Urothelium cell line (cell line): Measurements from ENCODE around the gene GREB1.

Experiments
- DNase-seq: peaks from one replicate; pipeline ENCODE4 v3.0.0; 2011; ENCODE audit warnings: low spot score, mixed read lengths
- FAIRE-seq: peaks from 2 replicates; lab custom pipeline; 2011; peaks lifted over from hg19 to GRCh38; lab: Jason Lieb, UNC

Gene GREB1

DNA sequence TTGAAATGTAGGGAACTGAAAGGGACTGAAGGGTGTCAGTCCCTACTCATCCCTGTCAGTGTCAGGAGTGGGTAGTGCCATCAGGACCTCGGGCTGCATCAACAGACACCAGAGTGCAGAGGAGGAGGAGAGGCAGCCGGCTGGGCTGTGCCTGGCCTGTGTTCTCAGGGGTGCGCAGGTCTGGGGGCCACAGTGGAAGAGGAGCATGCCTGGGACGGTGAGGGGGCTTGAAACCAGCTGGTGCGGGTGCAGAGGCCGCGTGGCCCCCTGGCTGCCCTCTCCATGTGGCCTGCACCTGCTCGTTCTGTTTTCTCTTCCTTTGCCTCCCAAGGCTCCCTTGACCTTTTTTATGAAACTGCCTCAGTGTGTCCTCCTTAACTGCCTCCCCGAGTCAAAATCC lies 94.8 kb downstream of the GREB1 start:
- no peak for DNase-seq
- no peak for FAIRE-seq

DNA sequence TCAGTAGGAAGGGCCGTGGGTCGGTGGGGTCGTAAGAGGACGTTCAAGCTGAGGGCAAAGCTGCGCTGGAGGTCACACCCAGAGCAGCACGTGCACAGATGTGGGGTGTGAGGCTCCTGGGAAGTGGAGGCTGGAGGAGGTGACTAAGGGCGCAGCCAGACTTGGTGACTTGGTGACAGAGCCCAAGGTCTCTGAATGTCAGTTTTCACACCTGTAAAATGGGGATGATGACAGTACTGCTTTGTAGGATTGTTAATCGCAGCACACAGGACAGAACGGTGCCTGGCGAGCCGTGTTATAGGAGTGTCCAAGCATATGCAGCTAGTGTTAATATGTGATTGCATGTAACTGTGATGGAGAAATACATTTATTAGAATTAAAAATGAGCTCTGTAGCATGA lies 95.4 kb downstream of the GREB1 start:
- FAIRE-seq (no peak), DNase-seq (no peak)

DNA sequence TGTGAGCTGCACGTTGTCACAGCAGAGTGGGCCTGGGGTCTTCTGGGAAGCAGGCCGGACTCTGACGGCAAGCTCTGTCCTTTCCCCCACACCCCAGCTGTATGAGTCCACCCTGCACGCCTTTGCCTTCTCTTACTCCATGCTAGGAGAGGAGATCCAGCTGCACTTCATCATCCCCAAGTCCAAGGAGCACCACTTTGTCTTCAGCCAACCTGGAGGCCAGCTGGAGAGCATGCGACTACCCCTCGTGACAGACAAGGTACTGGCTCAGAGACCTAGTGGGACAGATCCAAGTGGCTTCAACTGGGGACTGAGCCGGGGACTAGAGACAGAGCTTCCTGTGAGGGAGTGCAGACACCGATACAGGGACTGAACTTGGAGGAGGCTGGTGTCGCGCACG lies 96.0 kb downstream of the GREB1 start:
- FAIRE-seq, result no peak
- no peak for DNase-seq

DNA sequence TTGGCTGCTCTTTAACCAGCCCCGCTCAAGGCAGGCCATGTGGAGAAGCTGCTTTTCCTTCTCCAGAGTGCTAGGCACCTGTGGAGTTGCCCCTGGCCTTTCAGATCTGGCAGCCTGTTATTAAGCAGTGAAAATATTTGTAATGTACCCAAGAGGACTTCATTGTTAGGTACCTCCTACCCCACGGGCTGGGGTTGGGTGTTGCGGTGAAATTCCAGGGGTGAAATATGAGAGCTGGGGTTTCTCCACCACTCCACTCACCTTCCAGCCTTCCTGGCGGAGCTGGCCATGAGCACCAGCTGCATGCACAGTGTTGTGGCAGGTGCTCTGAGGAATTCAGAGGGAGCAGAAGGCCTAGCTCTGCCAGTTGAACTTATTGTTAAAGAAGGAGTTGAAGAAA lies 97.0 kb downstream of the GREB1 start:
- FAIRE-seq, result no peak
- no peak for DNase-seq

DNA sequence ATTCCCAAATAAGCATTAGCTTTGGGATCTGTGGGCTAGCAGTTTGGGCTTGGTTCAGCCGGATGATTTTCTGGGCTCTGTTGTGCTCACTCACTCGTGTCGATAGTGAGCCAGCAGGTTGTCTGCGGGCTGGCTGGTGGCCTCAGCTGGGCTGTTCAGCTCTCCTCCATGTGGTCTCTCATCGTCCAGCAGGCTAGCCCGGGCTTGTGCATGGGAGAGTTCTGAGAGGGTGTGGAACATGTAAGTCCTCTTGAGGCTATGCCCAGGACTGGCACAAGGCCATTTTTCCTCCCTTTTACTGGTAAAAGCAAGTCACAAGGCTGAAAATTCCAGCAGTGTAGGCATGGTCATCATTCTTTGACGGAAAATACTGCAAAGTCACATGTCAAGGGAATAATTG lies 97.6 kb downstream of the GREB1 start:
- FAIRE-seq (no peak), DNase-seq (peak; percentile 37)

DNA sequence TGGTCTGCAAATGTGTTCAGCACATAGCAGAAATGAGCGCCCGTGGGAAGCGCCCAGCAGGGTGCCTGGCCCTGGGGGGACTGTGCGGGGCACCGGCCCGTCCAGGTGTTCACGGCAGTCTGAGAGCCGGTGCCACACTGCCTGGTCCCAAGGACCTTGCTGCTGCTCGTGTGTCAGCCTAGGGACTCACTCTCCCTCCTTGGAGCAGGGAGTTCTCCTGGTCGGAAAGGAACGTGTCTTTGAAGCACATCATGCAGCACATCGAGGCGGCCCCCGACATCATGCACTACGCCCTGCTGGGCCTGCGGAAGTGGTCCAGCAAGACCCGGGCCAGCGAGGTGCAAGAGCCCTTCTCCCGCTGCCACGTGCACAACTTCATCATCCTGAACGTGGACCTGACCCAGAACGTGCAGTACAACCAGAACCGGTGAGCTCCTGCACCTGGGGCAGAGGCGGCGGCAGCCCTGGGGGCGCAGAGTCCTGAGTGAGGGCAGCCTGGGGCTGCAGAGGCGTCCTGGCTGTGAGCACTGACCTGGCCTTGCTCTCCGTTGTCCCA lies 100.2 kb downstream of the GREB1 start:
- no peak for DNase-seq

DNA sequence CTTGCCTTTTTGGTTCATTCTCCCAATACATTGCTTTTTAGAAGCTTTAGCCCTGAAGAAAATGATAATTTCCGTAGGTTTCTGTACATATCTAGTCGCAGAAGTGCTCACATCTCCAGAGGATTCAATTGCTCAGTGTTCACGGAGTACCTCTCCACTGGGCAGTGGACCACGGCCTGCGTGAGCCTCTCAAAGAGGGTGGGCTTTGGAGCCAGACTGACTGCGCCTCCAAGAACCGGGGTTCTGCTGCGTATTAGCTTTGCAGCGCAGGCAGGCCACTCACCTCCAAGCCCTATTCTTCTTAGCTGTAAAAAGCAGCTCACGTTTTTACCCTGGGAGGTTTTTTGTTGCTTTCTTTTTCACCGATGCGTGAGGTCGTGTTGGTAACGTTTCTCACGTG lies 100.7 kb downstream of the GREB1 start:
- no peak for FAIRE-seq
- no peak for DNase-seq

More for the DNA sequence above, 100.2 kb downstream of the GREB1 start:
- FAIRE-seq, result no peak

DNA sequence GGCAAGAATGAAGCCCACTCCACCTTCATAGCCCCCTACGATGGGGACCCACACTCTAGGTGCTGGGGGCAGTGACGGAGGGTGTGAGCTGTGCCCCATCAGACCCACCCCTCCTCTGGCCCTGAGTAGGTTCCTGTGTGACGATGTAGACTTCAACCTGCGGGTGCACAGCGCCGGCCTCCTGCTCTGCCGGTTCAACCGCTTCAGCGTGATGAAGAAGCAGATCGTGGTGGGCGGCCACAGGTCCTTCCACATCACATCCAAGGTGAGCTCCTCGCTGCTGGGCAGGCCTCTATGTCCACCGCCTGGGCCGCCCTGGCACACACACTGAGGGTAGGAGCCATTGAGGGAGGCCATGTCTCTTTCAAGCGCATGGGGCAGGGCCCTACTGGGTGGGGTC lies 101.3 kb downstream of the GREB1 start:
- DNase-seq (no peak), FAIRE-seq (no peak)

DNA sequence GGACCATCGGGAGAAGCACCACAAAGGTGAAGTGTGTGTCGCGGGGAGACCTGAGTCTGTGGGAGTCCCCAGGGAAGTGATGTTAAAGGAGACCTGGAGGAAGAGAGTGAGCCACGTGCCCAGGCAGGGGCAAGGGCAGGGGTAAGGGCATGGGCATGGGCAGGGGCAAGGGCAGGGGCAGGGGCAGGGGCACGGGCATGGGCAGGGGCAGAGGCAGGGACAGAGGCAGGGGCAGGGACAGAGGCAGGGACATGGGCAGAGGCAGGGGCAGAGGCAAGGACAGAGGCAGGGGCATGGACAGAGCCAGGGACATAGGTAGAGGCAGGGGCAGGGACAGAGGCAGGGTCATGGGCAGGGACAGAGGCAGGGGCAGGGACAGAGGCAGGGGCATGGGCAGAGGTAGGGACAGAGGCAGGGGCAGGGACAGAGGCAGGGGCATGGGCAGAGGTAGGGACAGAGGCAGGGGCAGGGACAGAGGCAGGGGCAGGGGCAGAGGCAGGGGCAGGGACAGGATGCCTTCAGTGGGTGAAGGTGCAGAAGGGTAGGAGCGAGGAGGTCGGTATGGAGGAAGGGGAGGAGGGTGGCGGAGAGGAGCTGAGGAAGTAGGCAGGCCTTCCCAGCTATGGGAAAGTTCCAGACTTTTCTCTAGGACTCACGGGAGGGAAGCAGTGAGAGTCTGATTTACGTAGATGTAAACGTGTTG lies 102.9 kb downstream of the GREB1 start:
- DNase-seq (no peak), FAIRE-seq (no peak)

DNA sequence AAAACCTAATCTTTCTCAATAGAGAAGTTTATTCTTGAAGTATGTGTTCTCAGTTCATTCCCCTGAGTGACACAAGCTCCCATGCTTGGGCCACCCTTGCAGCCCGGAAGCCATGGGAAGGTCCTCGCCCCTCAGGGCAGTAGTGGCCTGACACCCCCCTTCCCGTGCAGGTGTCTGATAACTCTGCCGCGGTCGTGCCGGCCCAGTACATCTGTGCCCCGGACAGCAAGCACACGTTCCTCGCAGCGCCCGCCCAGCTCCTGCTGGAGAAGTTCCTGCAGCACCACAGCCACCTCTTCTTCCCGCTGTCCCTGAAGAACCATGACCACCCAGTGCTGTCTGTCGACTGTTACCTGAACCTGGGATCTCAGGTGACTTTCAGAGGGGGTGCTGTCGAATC lies 103.7 kb downstream of the GREB1 start:
- DNase-seq (no peak), FAIRE-seq (no peak)

DNA sequence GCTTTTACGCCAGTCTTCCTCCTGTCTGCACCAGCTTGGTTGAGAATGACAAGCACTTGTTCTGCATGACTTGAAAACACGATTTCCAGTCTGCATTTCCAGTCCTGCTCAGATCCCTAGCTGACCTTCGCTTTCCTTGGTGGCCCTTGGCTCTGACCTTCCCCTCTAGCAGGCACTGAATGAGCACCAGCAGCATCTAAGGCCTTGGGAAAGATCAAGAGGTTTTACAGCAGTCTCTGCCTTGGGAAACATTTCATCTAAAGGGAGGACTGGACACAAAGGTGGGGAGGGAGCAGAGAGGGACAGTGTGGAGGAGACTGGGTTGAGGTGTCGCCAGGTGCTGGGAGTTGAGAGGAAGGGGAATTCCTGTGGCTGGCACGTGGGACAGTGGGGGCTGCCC lies 105.7 kb downstream of the GREB1 start:
- FAIRE-seq, result no peak
- DNase-seq, result no peak

DNA sequence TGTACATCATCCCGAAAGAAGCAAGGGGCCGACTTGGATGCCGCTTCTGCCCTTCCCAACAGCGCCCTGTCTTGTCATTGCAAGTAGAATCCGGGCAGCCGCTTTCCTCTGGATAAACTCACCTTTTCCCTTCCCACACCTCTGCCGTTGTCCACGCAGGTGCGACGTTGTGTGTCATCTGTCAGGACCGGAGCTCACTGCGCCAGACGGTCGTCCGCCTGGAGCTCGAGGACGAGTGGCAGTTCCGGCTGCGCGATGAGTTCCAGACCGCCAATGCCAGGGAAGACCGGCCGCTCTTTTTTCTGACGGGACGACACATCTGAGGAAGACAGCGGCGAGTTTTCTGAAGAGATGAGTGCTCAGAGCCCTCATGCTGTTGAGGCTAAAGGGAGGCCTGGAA lies 106.3 kb downstream of the GREB1 start:
- DNase-seq (no peak), FAIRE-seq (no peak)

DNA sequence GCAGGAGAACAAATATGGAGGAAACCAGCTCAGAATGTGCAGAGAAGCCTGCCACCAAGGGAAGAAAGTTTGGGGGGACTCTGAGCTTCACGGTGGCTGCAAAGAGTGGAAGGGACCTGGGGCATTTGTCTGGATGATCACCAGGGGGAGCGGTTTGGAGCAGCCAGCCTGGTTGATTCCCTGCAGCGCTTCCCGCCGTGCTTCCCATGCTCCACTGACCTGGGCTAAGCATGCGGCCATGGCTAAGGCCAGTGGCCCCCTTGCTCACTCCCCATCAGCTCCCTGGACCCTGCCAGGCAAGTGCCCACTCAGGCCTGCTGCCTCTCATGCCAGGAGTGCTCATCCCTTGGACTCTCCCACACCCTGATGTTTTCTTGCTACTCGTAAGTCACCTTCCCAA lies 109.1 kb downstream of the GREB1 start:
- DNase-seq (no peak), FAIRE-seq (no peak)

DNA sequence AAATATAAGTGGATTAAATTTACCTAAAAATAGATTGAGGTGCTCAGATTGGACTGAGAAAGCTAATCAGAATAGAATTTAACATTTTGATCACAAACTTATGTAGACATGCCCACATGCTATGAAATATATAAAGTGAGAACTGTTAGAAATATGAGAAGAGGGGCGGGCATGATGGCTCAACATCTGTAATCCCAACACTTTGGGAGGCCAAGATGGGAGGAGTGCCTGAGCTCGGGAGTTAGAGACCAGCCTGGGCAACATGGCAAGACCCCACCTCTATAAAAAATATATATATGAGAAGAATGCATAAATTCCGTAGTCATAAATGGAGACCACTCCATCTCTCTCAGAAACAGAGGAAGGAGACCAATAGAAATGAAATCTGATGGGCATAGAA lies 110.4 kb downstream of the GREB1 start:
- FAIRE-seq, result no peak

DNA sequence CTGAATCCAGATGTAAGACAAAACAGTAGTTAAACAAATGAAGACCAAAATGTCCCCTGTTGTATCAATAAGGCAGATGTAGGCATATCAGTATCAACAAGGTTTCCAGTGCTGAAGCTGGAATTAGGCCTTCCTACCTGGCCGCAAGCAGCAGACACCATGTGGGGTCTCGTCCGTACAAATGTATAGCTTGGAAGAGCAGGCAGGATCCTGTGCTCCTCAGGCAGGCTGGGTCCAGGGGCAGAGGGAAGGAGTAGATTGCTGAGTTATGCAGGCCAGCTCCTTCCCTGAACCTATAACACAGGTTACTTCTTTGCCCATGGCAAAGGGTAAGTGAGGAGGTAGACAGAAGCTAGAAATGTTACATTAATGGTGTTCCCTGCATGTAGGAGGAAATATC lies 112.7 kb downstream of the GREB1 start:
- peak; percentile 32 for FAIRE-seq

More for the DNA sequence above, 110.4 kb downstream of the GREB1 start:
- no peak for DNase-seq

DNA sequence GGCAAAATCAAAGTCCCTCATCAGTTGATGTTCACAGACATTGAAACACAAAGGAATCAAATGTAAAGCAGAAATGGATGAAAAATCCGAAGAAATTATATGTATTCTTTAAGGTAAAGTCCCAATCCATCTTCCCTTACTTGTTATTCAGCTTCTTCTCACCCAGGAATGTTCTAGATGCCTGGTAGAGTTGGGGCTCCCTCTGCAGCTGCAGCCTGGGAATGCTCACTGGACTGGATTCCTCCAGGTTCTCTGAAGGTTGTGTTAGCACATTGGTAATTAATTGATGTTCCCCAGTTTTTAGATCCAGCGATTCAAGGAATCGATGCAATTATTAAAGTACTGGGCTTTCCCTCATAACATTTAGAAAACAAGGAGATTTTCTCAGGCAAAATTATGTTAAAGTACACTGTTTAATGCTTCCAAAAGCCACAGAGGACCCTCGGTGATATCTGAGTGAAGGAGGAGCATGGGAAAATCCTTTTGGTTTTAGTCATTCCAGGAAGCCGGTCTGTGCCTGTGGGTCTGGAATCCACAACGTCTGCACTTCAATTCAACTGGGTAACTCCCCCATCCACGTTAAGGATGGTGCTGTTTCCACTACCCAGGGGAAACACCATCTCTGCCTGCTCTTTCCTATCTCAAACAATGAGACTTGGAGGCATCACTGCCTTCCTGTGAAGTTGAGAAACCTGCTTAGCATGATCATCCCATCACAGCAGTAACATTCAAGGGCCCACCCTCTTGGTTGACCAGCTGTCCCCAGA lies 114.2 kb downstream of the GREB1 start:
- DNase-seq (no peak), FAIRE-seq (no peak)

More for the DNA sequence above, 112.7 kb downstream of the GREB1 start:
- no peak for DNase-seq

DNA sequence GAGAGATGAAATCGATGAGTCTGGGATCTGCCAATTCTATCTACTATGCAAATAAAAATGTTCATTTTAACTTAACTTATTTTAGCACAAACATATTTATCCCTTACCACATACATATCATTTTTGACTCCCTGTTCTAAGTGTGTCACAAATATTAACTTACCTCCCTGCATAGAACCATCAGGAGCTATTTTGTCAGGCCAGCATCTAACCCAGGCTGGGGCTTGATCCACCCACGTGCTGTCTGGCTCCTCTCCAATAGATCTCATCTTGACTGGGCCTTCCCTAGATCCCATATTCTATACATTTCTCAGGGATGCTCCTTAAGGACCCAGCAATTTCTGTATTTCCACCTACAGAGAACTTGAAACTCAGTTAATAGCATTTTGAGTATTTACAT lies 115.2 kb downstream of the GREB1 start:
- DNase-seq (no peak), FAIRE-seq (no peak)

DNA sequence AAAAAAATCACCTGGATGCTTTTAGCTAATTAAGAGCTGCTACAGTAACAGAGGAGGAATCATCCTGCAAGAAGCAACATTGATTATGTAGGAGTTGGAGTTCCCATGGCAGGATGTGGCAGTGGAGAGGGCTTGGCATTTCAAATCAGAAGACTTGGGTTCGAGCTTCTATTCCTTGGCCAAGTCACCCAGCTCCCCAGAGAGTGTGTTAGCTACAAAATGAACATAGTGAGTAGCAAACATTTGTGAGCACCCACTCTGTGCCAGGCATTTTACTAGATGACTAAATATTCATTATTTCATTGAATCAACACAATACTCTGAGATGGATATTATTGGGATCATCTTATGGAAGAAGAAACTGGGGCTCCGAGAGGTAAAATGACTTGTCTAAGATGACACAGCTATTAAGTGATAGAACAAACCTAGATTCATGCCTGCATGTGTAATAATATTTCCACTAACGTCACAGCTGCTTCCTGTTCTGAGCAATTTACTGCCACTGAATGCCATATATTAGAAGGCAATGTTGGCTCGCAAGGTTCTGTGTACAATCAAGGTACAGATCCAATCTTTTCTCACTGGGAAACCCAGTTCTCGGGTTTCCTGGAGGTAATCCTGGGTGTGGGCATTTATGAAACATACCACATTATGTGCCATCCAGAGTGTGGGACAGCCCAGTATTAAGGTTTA lies 118.2 kb downstream of the GREB1 start:
- no peak for FAIRE-seq
- no peak for DNase-seq

DNA sequence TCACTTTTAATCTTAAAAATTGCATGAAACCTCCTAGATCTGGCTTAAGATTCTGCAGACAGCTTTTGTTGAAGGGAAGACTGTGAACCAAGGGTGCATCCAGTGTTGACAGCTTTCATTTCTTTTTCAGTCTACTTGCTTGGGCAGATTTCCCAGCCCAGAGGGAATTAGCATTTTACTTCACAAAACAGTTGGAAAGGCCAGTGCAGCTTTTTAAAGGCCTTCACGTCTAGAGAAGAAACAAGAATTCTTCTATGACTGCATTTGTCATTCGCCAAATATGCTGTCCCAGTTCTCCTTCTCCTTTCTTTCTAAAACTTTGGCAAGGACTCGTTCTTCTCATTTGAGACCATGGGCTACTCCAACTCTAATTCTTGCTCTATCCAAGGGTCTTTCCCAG lies 118.7 kb downstream of the GREB1 start:
- no peak for FAIRE-seq
- no peak for DNase-seq

DNA sequence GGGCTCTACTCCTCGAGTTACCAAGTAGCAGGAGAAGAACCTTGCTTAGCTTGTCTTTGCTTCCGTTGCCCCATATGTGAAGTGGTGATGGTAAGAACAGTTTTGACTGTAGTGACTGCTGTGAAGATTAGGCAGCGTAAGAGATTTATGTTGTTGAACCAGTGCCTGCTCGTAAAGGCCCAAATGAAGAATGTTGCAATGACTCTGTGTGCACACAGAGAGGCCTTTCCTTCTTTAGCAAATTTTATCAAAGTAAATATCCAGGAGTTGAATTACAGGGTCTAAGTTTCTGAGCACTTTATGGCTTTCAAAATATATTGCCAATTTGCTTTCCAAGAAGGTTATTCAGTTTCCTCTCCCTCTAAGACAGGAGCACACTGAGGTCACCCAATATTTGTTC lies 121.7 kb downstream of the GREB1 start:
- peak; percentile 44 for FAIRE-seq
- no peak for DNase-seq

DNA sequence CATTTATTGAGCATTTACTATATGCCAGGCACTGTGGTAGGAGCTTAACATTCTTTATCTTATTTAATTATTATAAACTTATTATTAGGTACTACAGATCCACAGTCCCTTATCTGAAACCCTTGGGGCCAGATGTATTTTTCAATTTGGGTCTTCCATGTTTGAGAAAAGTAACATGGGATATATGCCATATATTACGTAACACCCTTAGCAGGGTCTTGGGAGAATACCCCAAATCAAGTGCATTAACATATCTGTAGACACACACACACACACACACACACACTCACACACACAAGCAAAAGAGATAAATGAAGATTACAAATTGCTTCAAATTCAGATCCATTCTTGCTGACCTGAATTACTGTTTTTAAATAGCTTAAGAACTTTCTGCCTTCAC lies 122.4 kb downstream of the GREB1 start:
- DNase-seq, result no peak
- FAIRE-seq, result no peak

DNA sequence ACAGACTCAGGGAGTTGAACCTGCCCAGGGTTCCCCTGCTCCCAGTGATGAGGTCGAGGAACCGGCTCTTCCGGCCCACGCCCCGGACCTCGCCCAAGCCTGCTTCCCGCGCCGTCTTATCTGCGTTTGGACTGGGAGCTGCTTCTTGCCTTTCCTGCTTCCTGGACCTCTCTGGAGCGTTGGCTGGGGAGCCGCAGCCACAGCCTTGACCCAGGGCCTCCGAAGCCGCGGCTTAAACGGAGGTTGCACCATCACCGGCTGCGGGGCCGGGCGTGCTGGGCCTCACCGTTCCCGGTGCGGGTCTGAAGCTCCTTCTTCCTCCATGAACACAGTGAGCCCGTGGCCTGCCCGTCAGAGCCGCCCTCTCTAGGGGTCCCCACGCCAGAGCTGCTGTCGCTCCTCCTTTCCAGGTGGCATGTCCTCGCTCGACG lies 122.8 kb downstream of the GREB1 start:
- no peak for DNase-seq
- FAIRE-seq, result no peak
